Cardiac fibroblast (primary cell): ENCODE data around the gene CFAP61.

Experiments
- DNase-seq, 2 donors: peaks; one replicate each; pipeline versions ENCODE4 v3.0.0 to v3.0.0-alpha.2; 2010; ENCODE audit warnings: low read depth in 2 of 2
- H3K4me3 ChIP-seq, 2 donors: replicated peaks in 1 of 2; 1 replicate in 1 of 2; 2 replicates in 1 of 2; pipeline ENCODE4 v1.5.1; 2011; ENCODE audit warnings: low read depth in 2 of 2, low read length in 2 of 2, mild to moderate bottlenecking in 2 of 2, moderate library complexity in 1 of 2
- TF ChIP-seq, protein P1 (sequence below): IDR thresholded peaks from one replicate; pipeline ENCODE4 v1.5.1; 2011; ENCODE audit warnings: low read depth, mild to moderate bottlenecking, low read length, inconsistent platforms

Gene CFAP61

DNA sequence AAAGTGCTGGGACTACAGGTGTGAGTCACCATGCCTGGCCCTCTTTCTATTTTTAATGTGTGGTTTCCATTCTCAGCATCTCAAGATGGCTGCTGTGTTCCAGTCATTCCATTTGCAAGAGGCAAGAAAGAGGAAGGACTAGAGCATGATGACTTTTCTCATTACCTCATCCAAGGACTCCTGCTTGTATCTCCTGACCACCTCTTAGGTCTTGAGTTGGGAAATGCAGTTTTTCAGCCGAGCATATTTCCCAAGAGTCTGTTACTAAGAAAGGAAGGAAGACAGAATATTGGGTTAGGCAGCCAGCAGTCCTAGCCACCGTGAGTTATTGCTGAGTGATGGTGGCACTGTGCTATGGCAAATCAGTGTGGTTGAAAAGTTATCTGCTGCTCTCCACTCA lies 207.2 kb downstream of the CFAP61 start:
- H3K4me3 ChIP-seq = no peak overlapping the region
- peak in 1 of 2 donors; percentile 3 for DNase-seq
- TF ChIP-seq, protein P1, sequence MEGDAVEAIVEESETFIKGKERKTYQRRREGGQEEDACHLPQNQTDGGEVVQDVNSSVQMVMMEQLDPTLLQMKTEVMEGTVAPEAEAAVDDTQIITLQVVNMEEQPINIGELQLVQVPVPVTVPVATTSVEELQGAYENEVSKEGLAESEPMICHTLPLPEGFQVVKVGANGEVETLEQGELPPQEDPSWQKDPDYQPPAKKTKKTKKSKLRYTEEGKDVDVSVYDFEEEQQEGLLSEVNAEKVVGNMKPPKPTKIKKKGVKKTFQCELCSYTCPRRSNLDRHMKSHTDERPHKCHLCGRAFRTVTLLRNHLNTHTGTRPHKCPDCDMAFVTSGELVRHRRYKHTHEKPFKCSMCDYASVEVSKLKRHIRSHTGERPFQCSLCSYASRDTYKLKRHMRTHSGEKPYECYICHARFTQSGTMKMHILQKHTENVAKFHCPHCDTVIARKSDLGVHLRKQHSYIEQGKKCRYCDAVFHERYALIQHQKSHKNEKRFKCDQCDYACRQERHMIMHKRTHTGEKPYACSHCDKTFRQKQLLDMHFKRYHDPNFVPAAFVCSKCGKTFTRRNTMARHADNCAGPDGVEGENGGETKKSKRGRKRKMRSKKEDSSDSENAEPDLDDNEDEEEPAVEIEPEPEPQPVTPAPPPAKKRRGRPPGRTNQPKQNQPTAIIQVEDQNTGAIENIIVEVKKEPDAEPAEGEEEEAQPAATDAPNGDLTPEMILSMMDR = no peak

- TF ChIP-seq, protein P1 = no peak
- H3K4me3 ChIP-seq = no peak overlapping the region
- no peak for DNase-seq
Measured at GRCh38 chr20:20261159-20261558, 208.8 kb downstream of the CFAP61 start.

- TF ChIP-seq, protein P1 = no peak
- H3K4me3 ChIP-seq = no peak overlapping the region
- no peak for DNase-seq
Measured at GRCh38 chr20:20265210-20265609, 212.9 kb downstream of the CFAP61 start.

GRCh38 chr20:20266552-20266951 lies 214.2 kb downstream of the CFAP61 start:
- DNase-seq = no peak
- H3K4me3 ChIP-seq = no peak overlapping the region
- TF ChIP-seq, protein P1 = no peak

DNA sequence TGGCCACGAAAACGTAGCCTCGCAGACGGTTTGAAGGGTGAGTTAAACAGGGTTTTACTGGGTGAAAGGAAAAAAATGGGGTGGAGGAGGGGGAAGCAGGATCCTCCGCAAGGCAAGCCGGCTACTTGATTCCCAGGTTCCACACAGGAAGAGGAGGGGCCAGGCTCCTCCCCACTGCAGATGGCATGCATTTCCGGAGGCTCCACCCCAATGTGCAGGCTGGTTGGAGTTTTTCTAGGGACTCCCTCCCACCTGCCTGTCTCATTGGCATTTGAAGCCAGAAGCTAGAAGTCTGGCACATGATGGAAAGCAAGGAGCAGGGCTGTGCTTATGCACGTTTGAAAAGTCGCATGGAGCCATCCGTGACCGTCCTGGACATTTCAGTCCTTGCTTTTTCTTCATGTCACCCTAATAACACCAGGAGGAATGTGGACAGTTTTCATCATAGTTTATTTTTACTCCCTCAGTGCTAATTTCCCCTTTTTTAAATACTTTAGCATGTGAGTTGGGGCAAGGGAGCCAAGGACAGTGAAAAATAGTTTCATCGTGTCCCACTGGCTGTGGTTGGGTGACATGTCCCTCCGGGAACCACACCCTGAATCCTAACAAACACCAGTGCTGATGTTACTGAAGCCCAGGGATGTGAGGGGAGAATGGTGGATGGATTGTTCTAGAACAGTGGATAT lies 215.5 kb downstream of the CFAP61 start:
- TF ChIP-seq, protein P1 = no peak
- H3K4me3 ChIP-seq = no peak overlapping the region
- no peak for DNase-seq

DNA sequence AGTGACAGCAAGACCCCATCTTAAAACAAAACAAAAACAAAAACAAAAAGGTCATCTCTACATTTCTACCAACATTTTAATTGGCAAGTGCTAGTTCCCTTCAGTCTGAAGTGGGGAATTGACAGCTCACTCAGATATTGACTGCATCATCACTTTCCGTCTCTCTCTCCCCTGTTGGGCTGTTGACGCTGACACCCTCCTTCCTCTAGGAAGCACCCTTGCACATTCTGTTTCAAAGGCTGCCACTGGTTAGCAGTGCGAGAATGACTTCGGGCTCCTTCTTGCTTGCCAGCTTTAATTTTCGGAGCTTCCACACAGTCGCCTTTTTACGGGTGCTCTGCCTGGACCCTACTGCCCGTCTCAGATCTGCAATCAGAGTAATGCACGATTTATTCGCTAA lies 218.9 kb downstream of the CFAP61 start:
- H3K4me3 ChIP-seq = no peak overlapping the region
- TF ChIP-seq, protein P1 = no peak
- DNase-seq = no peak

DNA sequence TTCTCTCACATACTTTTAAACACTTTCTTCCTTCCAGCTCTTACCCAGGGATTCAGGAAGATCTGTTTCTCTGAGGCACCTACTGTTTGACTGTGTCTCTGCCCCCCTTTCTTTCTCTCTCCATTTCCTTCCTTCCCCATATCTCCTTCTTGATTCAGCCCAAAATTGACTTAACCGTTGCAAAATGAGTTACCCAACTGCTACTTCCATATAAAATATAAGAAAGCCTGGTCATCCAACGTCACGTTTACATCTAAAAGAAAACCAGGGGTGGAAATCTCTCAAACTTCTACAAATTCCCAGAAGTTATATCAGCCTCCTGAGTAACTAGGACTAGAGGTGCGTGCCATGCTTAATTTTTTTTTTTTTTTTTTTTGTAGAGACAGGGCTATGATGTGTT lies 220.4 kb downstream of the CFAP61 start:
- DNase-seq = no peak
- TF ChIP-seq, protein P1 = no peak
- no peak overlapping the region for H3K4me3 ChIP-seq
